ENCODE results near the gene CALML4. TPM values are rescaled to one million over a fixed set of nuclear protein-coding genes. Genes with fewer than 3 reads are reported as not detected.
"Not testable (repeated sequence)": the region's sequence is repeated elsewhere in the genome, so short reads cannot be mapped to it uniquely, and the experiment has no call there.

CALML4 gene
- total and polyA plus RNA-seq, 4 experiments from 2014 or later, result 0.79 to 5.1 (median 2.3) TPM

GRCh38 chr15:68224108-68224507 lies 19.0 kb upstream of the CALML4 start:
- Histone ChIP-seq H3K36me3 (ENCODE audit: insufficient read depth, low read length) (no peaks in the 10 kb centered on the region), H3K27ac (ENCODE audit: low read depth, low read length) (no peak overlapping the region), H3K4me3 (ENCODE audit: low read length in 2 of 2) (no peak overlapping the region), H3K9me3 (ENCODE audit: control insufficient read depth in 1 of 2, low read length in 2 of 2) (no peaks in the 10 kb centered on the region), H3K27me3 (ENCODE audit: insufficient read depth, low read length) (no peaks in the 10 kb centered on the region), H3K4me1 (ENCODE audit: insufficient read depth, low read length) (peaks cover 12% of the 10 kb centered on the region)
- intact Hi-C loops (cut with micrococcal nuclease), result no loop called here
- Mint-ChIP-seq H3K4me3 (no peak overlapping the region), H3K27me3 (no peaks in the 10 kb centered on the region), H3K36me3 (peaks cover 0 to 4% of the 10 kb centered on the region in 2 donors), H3K27ac (peak overlapping the region in 1 of 7 donors; percentile 68), H3K4me1 (peaks cover 16 to 26% (median 19%) of the 10 kb centered on the region in 4 donors), H3K9me3 (no peaks in the 10 kb centered on the region)
- CTCF ChIA-PET (ENCODE audit: partially characterized antibody), result interaction anchor here (0.7 to 1.0 kb wide), 3 partner anchors 29 to 947 kb away, joined by 3 read pairs; no protein-coding TSS in a partner anchor
- POLR2A ChIA-PET (ENCODE audit: partially characterized antibody), result no interaction called here
- no peak for DNase-seq

GRCh38 chr15:68223171-68223570 lies 18.0 kb upstream of the CALML4 start:
- ChIA-PET CTCF (ENCODE audit: partially characterized antibody) (no interaction called here), POLR2A (ENCODE audit: partially characterized antibody) (no interaction called here)
- Histone ChIP-seq H3K4me3 (ENCODE audit: low read length in 2 of 2) (no peak overlapping the region), H3K36me3 (ENCODE audit: insufficient read depth, low read length) (no peaks in the 10 kb centered on the region), H3K4me1 (ENCODE audit: insufficient read depth, low read length) (peaks cover 6% of the 10 kb centered on the region), H3K27ac (ENCODE audit: low read depth, low read length) (no peak overlapping the region), H3K27me3 (ENCODE audit: insufficient read depth, low read length) (no peaks in the 10 kb centered on the region), H3K9me3 (ENCODE audit: control insufficient read depth in 1 of 2, low read length in 2 of 2) (no peaks in the 10 kb centered on the region)
- Mint-ChIP-seq H3K9me3 (no peaks in the 10 kb centered on the region), H3K4me1 (peaks cover 9 to 17% (median 12%) of the 10 kb centered on the region in 4 donors), H3K36me3 (peaks cover 0 to 4% of the 10 kb centered on the region in 2 donors), H3K27me3 (no peaks in the 10 kb centered on the region), H3K4me3 (no peak overlapping the region), H3K27ac (no peak overlapping the region)
- DNase-seq, result no peak
- intact Hi-C loops (cut with micrococcal nuclease), result no loop called here

GRCh38 chr15:68222432-68222743 lies 17.3 kb upstream of the CALML4 start:
- H3K9me3 Mint-ChIP-seq; H3K4me1 ChIP-seq (ENCODE audit: insufficient read depth, low read length); intact Hi-C loops (cut with micrococcal nuclease); H3K27ac Mint-ChIP-seq; H3K27me3 ChIP-seq (ENCODE audit: insufficient read depth, low read length); H3K4me3 Mint-ChIP-seq; H3K4me1 Mint-ChIP-seq; H3K36me3 ChIP-seq (ENCODE audit: insufficient read depth, low read length); H3K27ac ChIP-seq (ENCODE audit: low read depth, low read length); H3K9me3 ChIP-seq (ENCODE audit: control insufficient read depth in 1 of 2, low read length in 2 of 2); H3K27me3 Mint-ChIP-seq; POLR2A ChIA-PET (ENCODE audit: partially characterized antibody); CTCF ChIA-PET (ENCODE audit: partially characterized antibody); DNase-seq; H3K4me3 ChIP-seq (ENCODE audit: low read length in 2 of 2); H3K36me3 Mint-ChIP-seq: not testable (repeated sequence)

- intact Hi-C loops (cut with micrococcal nuclease); DNase-seq; CTCF ChIA-PET (ENCODE audit: partially characterized antibody); H3K9me3 Mint-ChIP-seq; H3K4me3 ChIP-seq (ENCODE audit: low read length in 2 of 2); H3K4me3 Mint-ChIP-seq; H3K27me3 ChIP-seq (ENCODE audit: insufficient read depth, low read length); H3K4me1 Mint-ChIP-seq; POLR2A ChIA-PET (ENCODE audit: partially characterized antibody); H3K4me1 ChIP-seq (ENCODE audit: insufficient read depth, low read length); H3K9me3 ChIP-seq (ENCODE audit: control insufficient read depth in 1 of 2, low read length in 2 of 2); H3K27ac Mint-ChIP-seq; H3K27ac ChIP-seq (ENCODE audit: low read depth, low read length); H3K36me3 ChIP-seq (ENCODE audit: insufficient read depth, low read length); H3K27me3 Mint-ChIP-seq; H3K36me3 Mint-ChIP-seq: not testable (repeated sequence)
Measured at GRCh38 chr15:68221530-68222431, 16.6 kb upstream of the CALML4 start.

- intact Hi-C loops (cut with micrococcal nuclease), result no loop called here
- Histone ChIP-seq H3K9me3 (ENCODE audit: control insufficient read depth in 1 of 2, low read length in 2 of 2) (no peaks in the 10 kb centered on the region), H3K27me3 (ENCODE audit: insufficient read depth, low read length) (no peaks in the 10 kb centered on the region), H3K4me3 (ENCODE audit: low read length in 2 of 2) (no peak overlapping the region), H3K27ac (ENCODE audit: low read depth, low read length) (no peak overlapping the region), H3K36me3 (ENCODE audit: insufficient read depth, low read length) (no peaks in the 10 kb centered on the region), H3K4me1 (ENCODE audit: insufficient read depth, low read length) (no peaks in the 10 kb centered on the region)
- ChIA-PET POLR2A (ENCODE audit: partially characterized antibody) (no interaction called here), CTCF (ENCODE audit: partially characterized antibody) (no interaction called here)
- no peaks in the 10 kb centered on the region for H3K27me3 Mint-ChIP-seq
- no peak overlapping the region for H3K4me3 Mint-ChIP-seq
- peaks cover 5 to 8% (median 5%) of the 10 kb centered on the region in 4 donors for H3K4me1 Mint-ChIP-seq
- no peaks in the 10 kb centered on the region for H3K9me3 Mint-ChIP-seq
- peaks cover 6 to 12% of the 10 kb centered on the region in 2 donors for H3K36me3 Mint-ChIP-seq
- no peak for DNase-seq
- H3K27ac Mint-ChIP-seq, result no peak overlapping the region
Measured at GRCh38 chr15:68220967-68221366, 15.8 kb upstream of the CALML4 start.

GRCh38 chr15:68220489-68220888 lies 15.4 kb upstream of the CALML4 start:
- H3K27me3 Mint-ChIP-seq, result no peaks in the 10 kb centered on the region
- H3K27ac Mint-ChIP-seq, result no peak overlapping the region
- peaks cover 6 to 12% of the 10 kb centered on the region in 2 donors for H3K36me3 Mint-ChIP-seq
- DNase-seq, result no peak
- Histone ChIP-seq H3K27me3 (ENCODE audit: insufficient read depth, low read length) (no peaks in the 10 kb centered on the region), H3K4me3 (ENCODE audit: low read length in 2 of 2) (no peak overlapping the region), H3K9me3 (ENCODE audit: control insufficient read depth in 1 of 2, low read length in 2 of 2) (no peaks in the 10 kb centered on the region), H3K27ac (ENCODE audit: low read depth, low read length) (no peak overlapping the region), H3K36me3 (ENCODE audit: insufficient read depth, low read length) (no peaks in the 10 kb centered on the region), H3K4me1 (ENCODE audit: insufficient read depth, low read length) (no peaks in the 10 kb centered on the region)
- H3K4me3 Mint-ChIP-seq, result no peak overlapping the region
- H3K9me3 Mint-ChIP-seq, result no peaks in the 10 kb centered on the region
- intact Hi-C loops (cut with micrococcal nuclease), result no loop called here
- H3K4me1 Mint-ChIP-seq, result peaks cover 5 to 8% (median 5%) of the 10 kb centered on the region in 4 donors
- POLR2A ChIA-PET (ENCODE audit: partially characterized antibody), result no interaction called here
- CTCF ChIA-PET (ENCODE audit: partially characterized antibody), result no interaction called here

GRCh38 chr15:68218847-68219798 lies 14.0 kb upstream of the CALML4 start:
- ChIA-PET POLR2A (ENCODE audit: partially characterized antibody) (no interaction called here), CTCF (ENCODE audit: partially characterized antibody) (interaction anchor here (0.9 kb wide), 1 partner anchor 9 kb away, joined by 3 read pairs; no protein-coding TSS in a partner anchor)
- Histone ChIP-seq H3K4me3 (ENCODE audit: low read length in 2 of 2) (no peak overlapping the region), H3K4me1 (ENCODE audit: insufficient read depth, low read length) (no peaks in the 10 kb centered on the region), H3K9me3 (ENCODE audit: control insufficient read depth in 1 of 2, low read length in 2 of 2) (no peaks in the 10 kb centered on the region), H3K36me3 (ENCODE audit: insufficient read depth, low read length) (no peaks in the 10 kb centered on the region), H3K27ac (ENCODE audit: low read depth, low read length) (no peak overlapping the region), H3K27me3 (ENCODE audit: insufficient read depth, low read length) (no peaks in the 10 kb centered on the region)
- H3K4me1 Mint-ChIP-seq, result no peaks in the 10 kb centered on the region
- peaks cover 6 to 12% of the 10 kb centered on the region in 2 donors for H3K36me3 Mint-ChIP-seq
- no peak for DNase-seq
- H3K4me3 Mint-ChIP-seq, result no peak overlapping the region
- H3K27ac Mint-ChIP-seq, result peak overlapping the region in 2 of 7 donors; percentile 30 to 35
- H3K27me3 Mint-ChIP-seq, result no peaks in the 10 kb centered on the region
- H3K9me3 Mint-ChIP-seq, result no peaks in the 10 kb centered on the region
- intact Hi-C loops (cut with micrococcal nuclease), result no loop called here
